Kidney (tissue), 14 donors: Measurements from ENCODE around the gene SPATA17. TPM values are rescaled to one million over a fixed set of nuclear protein-coding genes. Genes with fewer than 3 reads are reported as not detected.

Experiments
- DNase-seq, 5 donors: peaks; one replicate each; pipeline ENCODE4 v3.0.0-alpha.2; 2013 to 2020
- FAIRE-seq: peaks from 2 replicates; lab custom pipeline; 2012; peaks lifted over from hg19 to GRCh38; lab: Jason Lieb, UNC
- H3K27ac ChIP-seq, 2 donors: one replicate each; pipeline ENCODE4 v1.7.0; 2013; ENCODE audit warnings: low read depth in 2 of 2, low read length in 2 of 2, inconsistent platforms in 1 of 2
- H3K27me3 ChIP-seq: one replicate; pipeline ENCODE4 v1.7.1; 2013; ENCODE audit warnings: low read length, inconsistent platforms; ENCODE audit not compliant: control insufficient read depth, insufficient read depth
- H3K36me3 ChIP-seq, 3 donors: one replicate each; pipeline versions ENCODE4 v1.7.0 to v1.7.1; 2013; ENCODE audit warnings: low read length in 3 of 3, control low read depth in 1 of 3, inconsistent platforms in 1 of 3; ENCODE audit not compliant: insufficient read depth in 3 of 3, control insufficient read depth in 2 of 3
- H3K4me1 ChIP-seq, 3 donors: one replicate each; pipeline versions ENCODE4 v1.7.0 to v1.7.1; 2013; ENCODE audit warnings: low read length in 3 of 3, inconsistent platforms in 1 of 3, low read depth in 1 of 3; ENCODE audit not compliant: control insufficient read depth in 2 of 3, insufficient read depth in 2 of 3
- H3K4me3 ChIP-seq, 3 donors: one replicate each; pipeline versions ENCODE4 v1.7.0 to v1.8.1; 2013; ENCODE audit warnings: low read length in 3 of 3, control low read depth in 1 of 3, inconsistent platforms in 1 of 3
- H3K9ac ChIP-seq, 3 donors: one replicate each; pipeline versions ENCODE4 v1.7.0 to v1.7.1; 2013; ENCODE audit warnings: low read length in 3 of 3, control low read depth in 1 of 3, inconsistent platforms in 1 of 3
- H3K9me3 ChIP-seq, 3 donors: one replicate each; pipeline versions ENCODE4 v1.7.0 to v1.7.1; 2013; ENCODE audit warnings: low read length in 3 of 3, control low read depth in 1 of 3, inconsistent platforms in 1 of 3; ENCODE audit not compliant: control insufficient read depth in 2 of 3, insufficient read depth in 1 of 3
- CTCF ChIP-seq: IDR thresholded peaks from 3 replicates; pipeline ENCODE4 v1.5.1; 2012; ENCODE audit warnings: mild to moderate bottlenecking, moderate library complexity, borderline replicate concordance; ENCODE audit not compliant: insufficient read depth; ENCODE audit errors: extremely low read depth
- intact Hi-C: fragments of 100-400 bp; cut with DNase I; formaldehyde crosslinking; loops from one replicate; pipeline ENCODE4 v1.11.1; 2022
- polyA plus RNA-seq: library from polyadenylated mRNA; stranded (reverse); fragments of 350-450 nt; fragmentation: Illumina TruSeq; extraction: RNeasy Lipid Tissue Mini Kit (QIAGEN cat#74804); gene quantifications from one replicate; pipeline ENCODE4 v1.2.3, GENCODE V29; 2014; ENCODE audit warnings: low read depth, low replicate concordance; ENCODE audit not compliant: insufficient read depth
- total RNA-seq: library from RNA; stranded (reverse); fragmentation: NEBNext Ultra II Directional; extraction: Animal tissue kit (Norgen Biotek cat#: 25700); gene quantifications from one replicate; pipeline ENCODE4 v1.2.1, GENCODE V29; 2021
- donor health status: control.
- donor health status: control.
- donor health status: control.
- donor health status: control.
- donor health status: control.
- donor health status: DM: yes; HTN: yes; CAD: no.
- donor health status: Normal renal cell carcinoma (clear cell type).

Gene SPATA17
- total and polyA plus RNA-seq, 2 donors from 2014 or later: 5.7 to 7.1 TPM

DNA sequence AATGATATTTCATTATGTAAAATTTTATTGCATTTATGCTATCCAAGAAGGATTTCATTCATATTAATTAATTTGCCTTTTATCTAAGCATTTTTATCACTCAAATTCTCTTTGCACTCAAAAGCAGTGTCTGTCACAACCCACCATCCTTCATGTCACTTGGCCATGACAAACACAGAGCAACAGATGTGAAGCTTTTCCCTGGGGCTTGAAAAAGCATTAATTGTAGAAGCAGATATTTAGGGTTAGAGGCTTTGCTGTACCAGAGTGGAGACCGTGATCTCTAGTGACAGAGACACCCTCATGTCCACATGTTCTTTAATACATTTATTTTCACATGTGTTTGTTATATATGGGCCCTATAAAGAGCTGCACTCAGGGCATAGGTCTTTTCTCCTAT is 230.5 kb downstream of the SPATA17 start:
- H3K4me3 ChIP-seq: no peak overlapping the region
- no peak for TF ChIP-seq CTCF
- intact Hi-C loops: no loop called here
- FAIRE-seq: no peak
- no peak overlapping the region for H3K9ac ChIP-seq
- no peaks in the 10 kb centered on the region for H3K4me1 ChIP-seq
- H3K27me3 ChIP-seq: no peaks in the 10 kb centered on the region
- no peak overlapping the region for H3K27ac ChIP-seq
- H3K9me3 ChIP-seq: no peaks in the 10 kb centered on the region
- no peak for DNase-seq
- no peaks in the 10 kb centered on the region for H3K36me3 ChIP-seq

DNA sequence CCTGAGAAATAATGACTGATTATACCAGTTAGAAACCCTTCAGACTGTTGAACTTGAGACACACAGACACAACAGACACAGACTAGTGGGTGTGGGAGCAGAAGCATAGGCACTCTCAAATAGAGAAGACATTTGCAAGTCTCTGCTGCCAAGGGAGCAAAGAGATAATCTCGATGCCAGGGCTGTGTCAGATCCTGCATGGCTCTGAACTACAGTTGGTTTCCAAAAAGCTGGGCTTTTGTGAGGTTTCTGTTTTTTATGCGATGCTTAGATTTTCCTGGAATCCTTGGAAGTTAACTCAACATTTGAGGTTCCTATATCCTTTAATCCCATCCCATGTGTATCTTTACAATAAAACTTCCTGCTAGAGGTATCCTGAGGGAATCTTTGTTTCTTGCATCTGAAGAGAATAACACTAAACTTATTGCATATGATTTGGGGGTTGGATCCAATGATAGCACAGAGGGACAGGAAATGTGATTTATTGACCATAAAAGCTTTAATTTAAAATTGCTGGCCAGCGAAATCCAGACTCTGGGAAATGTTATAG is 236.4 kb downstream of the SPATA17 start:
- DNase-seq (no peak), FAIRE-seq (no peak)
- Histone ChIP-seq H3K27me3 (no peaks in the 10 kb centered on the region), H3K9me3 (no peaks in the 10 kb centered on the region), H3K4me1 (no peaks in the 10 kb centered on the region), H3K4me3 (no peak overlapping the region), H3K36me3 (no peaks in the 10 kb centered on the region), H3K9ac (no peak overlapping the region), H3K27ac (no peak overlapping the region)
- no peak for TF ChIP-seq CTCF
- intact Hi-C loops: no loop called here

DNA sequence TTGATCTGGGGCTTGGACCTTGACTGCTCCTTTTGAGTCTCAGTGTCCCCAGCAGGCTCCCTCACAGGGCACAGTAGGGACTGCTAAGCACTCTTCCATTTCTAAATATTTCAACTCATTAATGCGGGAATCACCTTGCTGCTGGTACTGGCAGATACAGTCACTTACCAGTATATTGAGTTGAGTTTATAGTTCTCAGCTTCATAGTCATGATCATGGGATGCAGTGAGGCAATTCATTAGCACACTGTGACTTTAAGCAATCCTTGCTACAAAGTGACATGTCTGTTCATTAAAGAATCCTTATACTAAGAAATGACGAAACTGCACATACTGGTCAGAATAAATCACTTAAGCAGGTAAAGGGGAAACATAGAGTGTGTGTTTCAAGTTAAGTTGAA is 240.8 kb downstream of the SPATA17 start:
- Histone ChIP-seq H3K36me3 (no peaks in the 10 kb centered on the region), H3K4me1 (no peaks in the 10 kb centered on the region), H3K27me3 (no peaks in the 10 kb centered on the region), H3K9ac (no peak overlapping the region), H3K4me3 (no peak overlapping the region), H3K27ac (no peak overlapping the region), H3K9me3 (no peaks in the 10 kb centered on the region)
- DNase-seq: no peak
- intact Hi-C loops: no loop called here
- TF ChIP-seq CTCF: no peak
- FAIRE-seq: no peak

- Histone ChIP-seq H3K9ac (no peak overlapping the region), H3K27me3 (no peaks in the 10 kb centered on the region), H3K36me3 (no peaks in the 10 kb centered on the region), H3K27ac (no peak overlapping the region), H3K4me1 (no peaks in the 10 kb centered on the region), H3K4me3 (no peak overlapping the region), H3K9me3 (no peaks in the 10 kb centered on the region)
- no peak for TF ChIP-seq CTCF
- DNase-seq: no peak
- intact Hi-C loops: no loop called here
- FAIRE-seq: no peak
Observed at GRCh38 chr1:217875229-217875628, 244.1 kb downstream of the SPATA17 start.
